ENCODE measurements around the gene COL13A1. TPM values are rescaled to one million over a fixed set of nuclear protein-coding genes. Genes with fewer than 3 reads are reported as not detected.

COL13A1 gene
- total RNA-seq, 4 donors from 2014 or later: 0.42 to 3.4 (median 1.5) TPM

DNA sequence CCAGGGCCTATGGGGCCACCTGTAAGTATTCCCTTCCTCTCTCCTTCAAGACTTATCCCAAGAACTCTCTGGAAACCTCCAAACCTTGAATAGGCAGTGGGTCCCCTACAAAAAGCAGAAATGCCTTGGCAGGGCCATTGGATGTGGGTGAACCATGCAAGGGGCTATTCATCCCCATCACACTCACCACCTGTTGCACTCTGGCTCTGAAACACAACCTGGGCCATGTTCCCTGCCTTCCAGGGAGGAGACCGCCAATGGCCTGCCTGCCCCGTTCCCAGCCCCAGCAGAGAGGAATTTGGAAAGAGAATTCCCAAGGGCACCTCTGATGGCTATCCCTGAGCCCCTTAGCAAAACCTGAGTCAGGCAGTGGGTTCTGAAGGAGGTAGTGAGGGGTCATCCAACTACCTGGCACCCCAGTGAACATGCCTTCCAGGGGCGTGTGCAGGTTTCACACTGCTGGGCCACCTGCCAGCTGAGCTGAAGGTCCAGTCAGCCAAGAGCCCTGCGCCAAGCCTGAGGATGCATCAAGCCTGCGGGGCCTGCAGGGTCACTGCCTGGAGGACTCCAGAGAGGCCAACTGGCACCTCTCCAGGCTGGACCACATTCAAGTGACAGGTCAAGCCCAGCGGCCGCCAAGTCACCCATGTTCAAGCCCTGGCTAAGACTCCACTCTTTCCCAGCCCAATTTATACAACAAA, 101.3 kb downstream of the COL13A1 start:
- no peaks in the 10 kb centered on the region for H3K27me3 ChIP-seq

DNA sequence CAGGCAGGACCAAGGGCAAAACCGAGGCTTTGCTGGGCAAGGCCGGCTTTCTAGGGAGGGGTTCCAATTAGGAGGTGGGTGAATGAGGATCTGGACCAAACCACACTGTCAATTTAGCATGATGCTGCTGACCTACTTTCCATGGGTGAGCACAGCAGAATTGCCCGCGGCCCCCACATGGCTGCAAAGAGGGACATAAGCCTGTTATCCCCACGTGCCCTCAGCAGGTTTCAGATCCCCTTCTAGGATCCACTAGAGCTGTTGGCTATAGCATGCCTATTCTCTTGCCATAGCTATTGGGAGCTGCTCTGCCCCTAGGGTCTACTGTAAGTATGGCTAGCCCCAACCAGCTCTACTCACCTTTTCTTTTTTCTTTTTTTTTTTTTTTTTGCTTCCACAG, 102.8 kb downstream of the COL13A1 start:
- no peaks in the 10 kb centered on the region for H3K9me3 ChIP-seq
- H3K4me1 ChIP-seq: peaks cover 23% of the 10 kb centered on the region
- no peak for TF ChIP-seq POLR2AphosphoS5 (IDR thresholded peaks at IDR 0.05)
- TF ChIP-seq EP300 (IDR thresholded peaks at IDR 0.05): no peak
- TF ChIP-seq, protein P1, sequence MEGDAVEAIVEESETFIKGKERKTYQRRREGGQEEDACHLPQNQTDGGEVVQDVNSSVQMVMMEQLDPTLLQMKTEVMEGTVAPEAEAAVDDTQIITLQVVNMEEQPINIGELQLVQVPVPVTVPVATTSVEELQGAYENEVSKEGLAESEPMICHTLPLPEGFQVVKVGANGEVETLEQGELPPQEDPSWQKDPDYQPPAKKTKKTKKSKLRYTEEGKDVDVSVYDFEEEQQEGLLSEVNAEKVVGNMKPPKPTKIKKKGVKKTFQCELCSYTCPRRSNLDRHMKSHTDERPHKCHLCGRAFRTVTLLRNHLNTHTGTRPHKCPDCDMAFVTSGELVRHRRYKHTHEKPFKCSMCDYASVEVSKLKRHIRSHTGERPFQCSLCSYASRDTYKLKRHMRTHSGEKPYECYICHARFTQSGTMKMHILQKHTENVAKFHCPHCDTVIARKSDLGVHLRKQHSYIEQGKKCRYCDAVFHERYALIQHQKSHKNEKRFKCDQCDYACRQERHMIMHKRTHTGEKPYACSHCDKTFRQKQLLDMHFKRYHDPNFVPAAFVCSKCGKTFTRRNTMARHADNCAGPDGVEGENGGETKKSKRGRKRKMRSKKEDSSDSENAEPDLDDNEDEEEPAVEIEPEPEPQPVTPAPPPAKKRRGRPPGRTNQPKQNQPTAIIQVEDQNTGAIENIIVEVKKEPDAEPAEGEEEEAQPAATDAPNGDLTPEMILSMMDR (IDR thresholded peaks at IDR 0.05): no peak
- TF ChIP-seq POLR2A (IDR thresholded peaks at IDR 0.05): no peak
- H3K36me3 ChIP-seq: no peaks in the 10 kb centered on the region
- no peak for DNase-seq (ENCODE audit: low spot score in 2 of 2)
- H3K27ac ChIP-seq: no peak overlapping the region
- WGBS: 81% methylated on average over 5 of the region's 5 CpGs
- H3K4me3 ChIP-seq: no peak overlapping the region
- H3K27me3 ChIP-seq: no peaks in the 10 kb centered on the region

More for the DNA sequence above, 101.3 kb downstream of the COL13A1 start:
- Histone ChIP-seq H3K9me3 (no peaks in the 10 kb centered on the region), H3K27ac (no peak overlapping the region), H3K4me1 (peaks cover 18% of the 10 kb centered on the region), H3K4me3 (no peak overlapping the region), H3K36me3 (no peaks in the 10 kb centered on the region)
- no peak for DNase-seq (ENCODE audit: low spot score in 2 of 2)
- no peak for TF ChIP-seq POLR2AphosphoS5 (IDR thresholded peaks at IDR 0.05)
- TF ChIP-seq POLR2A (IDR thresholded peaks at IDR 0.05): no peak
- no peak for TF ChIP-seq EP300 (IDR thresholded peaks at IDR 0.05)
- TF ChIP-seq, protein P1 (IDR thresholded peaks at IDR 0.05): no peak
- 58% methylated on average over 6 of the region's 7 CpGs for WGBS

DNA sequence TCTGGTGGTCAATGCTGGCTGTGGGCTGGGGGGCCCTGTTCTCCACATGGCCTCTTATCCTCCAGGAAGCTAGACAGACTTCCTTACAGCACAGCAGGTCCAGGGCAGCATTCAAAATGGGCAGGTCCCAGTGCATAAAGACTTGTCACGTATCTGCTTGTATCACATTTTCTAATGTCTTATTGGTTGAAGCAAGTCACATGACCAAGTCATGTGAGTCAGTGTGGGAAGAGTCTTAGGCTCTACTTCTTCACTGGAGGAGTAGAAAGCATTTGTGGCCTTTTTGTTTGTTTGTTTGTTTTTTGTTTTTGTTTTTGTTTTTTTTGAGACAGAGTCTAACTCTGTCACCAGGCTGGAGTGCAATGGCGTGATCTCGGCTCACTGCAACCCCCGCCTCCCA, 104.7 kb downstream of the COL13A1 start:
- no peak overlapping the region for H3K4me3 ChIP-seq
- no peak for DNase-seq (ENCODE audit: low spot score in 2 of 2)
- H3K4me1 ChIP-seq: peaks cover 33% of the 10 kb centered on the region
- H3K27me3 ChIP-seq: no peaks in the 10 kb centered on the region
- no peaks in the 10 kb centered on the region for H3K36me3 ChIP-seq
- no peak overlapping the region for H3K27ac ChIP-seq
- TF ChIP-seq, protein P1 (IDR thresholded peaks at IDR 0.05): no peak
- TF ChIP-seq POLR2A (IDR thresholded peaks at IDR 0.05): no peak
- no peak for TF ChIP-seq EP300 (IDR thresholded peaks at IDR 0.05)
- no peak for TF ChIP-seq POLR2AphosphoS5 (IDR thresholded peaks at IDR 0.05)
- 99% methylated on average over 4 of the region's 4 CpGs for WGBS
- H3K9me3 ChIP-seq: no peaks in the 10 kb centered on the region

DNA sequence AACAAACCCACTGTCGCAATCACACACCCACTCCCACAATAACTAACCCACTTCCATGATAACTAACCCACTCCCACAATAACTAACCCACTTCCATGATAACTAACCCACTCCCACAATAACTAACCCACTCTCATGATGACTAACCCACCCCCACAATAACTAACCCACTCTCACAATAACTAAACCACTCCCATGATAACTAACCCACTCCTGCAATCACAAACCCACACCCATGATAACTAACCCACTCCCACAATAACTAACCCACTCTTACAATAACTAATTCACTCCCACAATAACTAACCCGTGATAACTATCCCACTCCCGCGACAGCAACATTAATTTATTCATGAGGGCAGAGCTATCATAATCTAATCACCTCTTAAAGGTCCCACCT, 105.8 kb downstream of the COL13A1 start:
- 96% methylated on average over 4 of the region's 4 CpGs for WGBS
- H3K4me1 ChIP-seq: peaks cover 35% of the 10 kb centered on the region
- TF ChIP-seq POLR2A (IDR thresholded peaks at IDR 0.05): no peak
- no peak for TF ChIP-seq EP300 (IDR thresholded peaks at IDR 0.05)
- TF ChIP-seq, protein P1 (IDR thresholded peaks at IDR 0.05): no peak
- no peak for TF ChIP-seq POLR2AphosphoS5 (IDR thresholded peaks at IDR 0.05)

DNA sequence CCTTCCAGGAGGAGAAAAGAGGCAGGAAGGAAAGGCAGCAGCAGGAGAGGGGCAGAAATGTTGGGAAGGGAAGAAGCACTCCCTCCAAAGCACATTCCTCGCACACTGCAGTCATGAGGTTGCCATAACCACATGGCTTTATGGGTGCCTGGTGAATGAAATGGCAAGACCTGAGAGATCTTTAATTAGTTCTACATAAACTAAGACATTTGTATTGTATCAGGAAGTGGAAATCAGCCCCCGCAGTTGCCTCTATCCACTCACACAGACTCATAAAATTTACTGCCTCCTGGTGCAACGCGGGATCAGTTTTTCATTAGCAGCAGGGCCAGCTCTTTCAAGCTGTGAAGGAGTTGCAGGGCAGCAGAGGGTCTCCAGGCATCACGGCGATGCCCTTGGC, 106.4 kb downstream of the COL13A1 start:
- WGBS: 65% methylated on average over 6 of the region's 6 CpGs
- Histone ChIP-seq H3K9me3 (no peaks in the 10 kb centered on the region), H3K4me3 (no peak overlapping the region), H3K27me3 (no peaks in the 10 kb centered on the region), H3K4me1 (peaks cover 41% of the 10 kb centered on the region), H3K36me3 (no peaks in the 10 kb centered on the region), H3K27ac (no peak overlapping the region)
- no peak for DNase-seq (ENCODE audit: low spot score in 2 of 2)
- TF ChIP-seq POLR2A (IDR thresholded peaks at IDR 0.05): no peak
- TF ChIP-seq EP300 (IDR thresholded peaks at IDR 0.05): no peak
- TF ChIP-seq POLR2AphosphoS5 (IDR thresholded peaks at IDR 0.05): no peak

More for the DNA sequence above, 105.8 kb downstream of the COL13A1 start:
- Histone ChIP-seq H3K36me3 (no peaks in the 10 kb centered on the region), H3K27ac (no peak overlapping the region), H3K27me3 (no peaks in the 10 kb centered on the region), H3K4me3 (no peak overlapping the region), H3K9me3 (no peaks in the 10 kb centered on the region)
- DNase-seq (ENCODE audit: low spot score in 2 of 2): no peak

All from suprapubic skin (tissue), 4 donors.